Upper lobe of left lung (tissue), 6 donors: ENCODE data around the gene OTOG. TPM values are rescaled to one million over a fixed set of nuclear protein-coding genes. Genes with fewer than 3 reads are reported as not detected.

Experiments
- ATAC-seq, 2 donors: fragments of 200-7000 bp; cut with Tn5 transposase; one replicate each; pipeline ENCODE4 v1.9.1; 2022; ENCODE audit warnings: mild to moderate bottlenecking in 2 of 2, moderate library complexity in 2 of 2; ENCODE audit not compliant: low FRiP score in 2 of 2
- DNase-seq, 2 donors: peaks; one replicate each; pipeline ENCODE4 v3.0.0-alpha.2; 2019 to 2020
- H3K27ac ChIP-seq, 4 donors: fragments of 200-600 bp; sonication (generic); one replicate each; pipeline ENCODE4 v1.5.1; 2016 to 2019
- H3K27me3 ChIP-seq, 4 donors: fragments of 200-600 bp; sonication (generic); one replicate each; pipeline ENCODE4 v1.5.1; 2017 to 2019
- H3K36me3 ChIP-seq, 4 donors: fragments of 200-600 bp; sonication (generic); one replicate each; pipeline ENCODE4 v1.5.1; 2016 to 2019
- H3K4me1 ChIP-seq, 4 donors: fragments of 200-600 bp; sonication (generic); one replicate each; pipeline ENCODE4 v1.5.1; 2018 to 2019
- H3K4me3 ChIP-seq, 4 donors: fragments of 200-600 bp; sonication (generic); one replicate each; pipeline ENCODE4 v1.5.1; 2017 to 2019; ENCODE audit warnings: mild to moderate bottlenecking in 2 of 4, moderate library complexity in 1 of 4
- H3K9me3 ChIP-seq, 4 donors: fragments of 200-600 bp; sonication (generic); one replicate each; pipeline ENCODE4 v1.5.1; 2018 to 2019
- EP300 ChIP-seq, 4 donors: sonication (generic); formaldehyde crosslinking; IDR thresholded peaks; one replicate each; pipeline ENCODE4 v1.5.1; 2017; ENCODE audit warnings: antibody characterized with exemption in 4 of 4, control low read depth in 2 of 4
- POLR2A ChIP-seq, 4 donors: fragments of 450-650 bp; IDR thresholded peaks; one replicate each; pipeline ENCODE4 v1.5.1; 2016 to 2017; ENCODE audit warnings: antibody characterized with exemption in 4 of 4, mild to moderate bottlenecking in 2 of 4
- POLR2AphosphoS5 ChIP-seq, 2 donors: sonication (generic); formaldehyde crosslinking; IDR thresholded peaks; one replicate each; pipeline ENCODE4 v1.5.1; 2017; ENCODE audit warnings: antibody characterized with exemption in 2 of 2
- WGBS, 2 donors: methylation state at CpG; one replicate each; pipeline ENCODE4 v1.1.5; 2017 to 2018; 5-methylcytosine and 5-hydroxymethylcytosine counted together
- total RNA-seq, 6 donors: library from RNA; depleted of rRNA in 4 of 6; stranded (reverse); fragments of >200 nt in 4 of 6; gene quantifications; one replicate each; pipeline versions ENCODE4 v1.1.0 to v1.2.1, GENCODE V29; 2016 to 2021
- TF ChIP-seq, protein P1 (sequence below), 6 experiments: fragments of 450-650 bp in 4 of 6; fragments of 200-600 bp in 2 of 6; sonication (generic) in 2 of 6; IDR thresholded peaks; one replicate each; pipeline ENCODE4 v1.5.1; 2016 to 2019; ENCODE audit warnings: antibody characterized with exemption in 6 of 6
- donor health status: DM: no; HTN: no; CAD: no; lungs with moderate emphysema.
- donor health status: DM: no; HTN: yes; CAD: no; lungs with severe emphysema.

OTOG gene
- total RNA-seq, 6 donors from 2014 or later, result not detected

DNA sequence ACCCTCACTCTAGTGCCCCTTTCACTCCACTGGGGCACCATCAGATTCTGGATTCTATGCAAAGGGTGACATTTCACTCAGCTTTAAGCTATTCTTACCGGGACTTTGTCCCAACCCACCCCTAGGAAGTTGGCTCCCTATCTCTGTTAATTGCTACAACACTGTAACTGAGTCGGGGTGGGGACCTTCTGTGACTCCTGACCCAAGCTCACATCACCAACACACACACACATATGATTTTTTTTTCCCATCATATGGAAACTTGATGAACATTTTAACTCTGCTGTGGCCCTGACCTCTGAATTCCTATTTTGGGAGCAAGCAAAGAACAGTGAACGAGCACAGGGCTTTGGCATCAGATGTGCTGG lies 19.4 kb upstream of the OTOG start:
- no peak for ATAC-seq
- 85 to 86% methylated on average over 3 of the region's 3 CpGs for WGBS, 2 donors

DNA sequence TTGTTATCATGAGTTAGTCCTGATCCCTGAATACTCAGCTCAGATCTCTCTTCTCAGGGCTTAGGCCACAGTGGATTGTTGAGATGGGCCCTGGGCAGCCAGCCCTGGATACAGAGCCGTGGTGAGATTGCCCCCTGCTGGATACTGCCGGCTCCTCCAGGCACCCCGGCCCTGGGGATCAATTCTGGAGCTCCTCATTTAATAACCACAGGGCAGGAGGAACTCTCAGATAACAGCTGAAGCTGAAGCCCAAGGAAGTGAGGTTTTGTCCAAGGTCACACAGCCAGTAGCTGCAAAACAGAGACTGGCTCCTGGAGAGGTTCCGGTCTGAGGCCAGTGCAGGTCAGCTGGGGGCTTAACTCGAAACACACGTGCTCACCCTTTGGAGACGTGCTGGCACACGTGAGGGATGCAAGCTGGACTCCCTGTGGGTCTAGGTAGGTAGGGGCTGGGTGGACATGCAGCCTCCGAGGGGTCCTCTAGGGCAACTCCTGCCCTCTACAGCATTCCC lies 18.8 kb upstream of the OTOG start:
- Histone ChIP-seq H3K4me1 (no peaks in the 10 kb centered on the region), H3K27ac (no peak overlapping the region), H3K27me3 (no peaks in the 10 kb centered on the region), H3K36me3 (no peaks in the 10 kb centered on the region), H3K9me3 (no peaks in the 10 kb centered on the region), H3K4me3 (no peak overlapping the region)
- peak in 1 of 2 donors; percentile 67 for ATAC-seq
- no peak for TF ChIP-seq POLR2A (IDR thresholded peaks at IDR 0.05)
- TF ChIP-seq, protein P1, sequence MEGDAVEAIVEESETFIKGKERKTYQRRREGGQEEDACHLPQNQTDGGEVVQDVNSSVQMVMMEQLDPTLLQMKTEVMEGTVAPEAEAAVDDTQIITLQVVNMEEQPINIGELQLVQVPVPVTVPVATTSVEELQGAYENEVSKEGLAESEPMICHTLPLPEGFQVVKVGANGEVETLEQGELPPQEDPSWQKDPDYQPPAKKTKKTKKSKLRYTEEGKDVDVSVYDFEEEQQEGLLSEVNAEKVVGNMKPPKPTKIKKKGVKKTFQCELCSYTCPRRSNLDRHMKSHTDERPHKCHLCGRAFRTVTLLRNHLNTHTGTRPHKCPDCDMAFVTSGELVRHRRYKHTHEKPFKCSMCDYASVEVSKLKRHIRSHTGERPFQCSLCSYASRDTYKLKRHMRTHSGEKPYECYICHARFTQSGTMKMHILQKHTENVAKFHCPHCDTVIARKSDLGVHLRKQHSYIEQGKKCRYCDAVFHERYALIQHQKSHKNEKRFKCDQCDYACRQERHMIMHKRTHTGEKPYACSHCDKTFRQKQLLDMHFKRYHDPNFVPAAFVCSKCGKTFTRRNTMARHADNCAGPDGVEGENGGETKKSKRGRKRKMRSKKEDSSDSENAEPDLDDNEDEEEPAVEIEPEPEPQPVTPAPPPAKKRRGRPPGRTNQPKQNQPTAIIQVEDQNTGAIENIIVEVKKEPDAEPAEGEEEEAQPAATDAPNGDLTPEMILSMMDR (IDR thresholded peaks at IDR 0.05), result peak in 5 of 6 experiments; percentile 40 to 57 (median 51)
- 56 to 65% methylated on average over 6 to 9 of the region's 9 CpGs for WGBS, 2 donors
- peak; percentile 37 to 40 for DNase-seq

More for the DNA sequence above, 19.4 kb upstream of the OTOG start:
- TF ChIP-seq EP300 (IDR thresholded peaks at IDR 0.05), result no peak
- TF ChIP-seq POLR2A (IDR thresholded peaks at IDR 0.05), result no peak
- no peak for TF ChIP-seq POLR2AphosphoS5 (IDR thresholded peaks at IDR 0.05)
- TF ChIP-seq, protein P1 (IDR thresholded peaks at IDR 0.05), result no peak
- Histone ChIP-seq H3K4me3 (no peak overlapping the region), H3K9me3 (no peaks in the 10 kb centered on the region), H3K27ac (no peak overlapping the region), H3K4me1 (no peaks in the 10 kb centered on the region), H3K36me3 (no peaks in the 10 kb centered on the region), H3K27me3 (no peaks in the 10 kb centered on the region)
- DNase-seq, result no peak

DNA sequence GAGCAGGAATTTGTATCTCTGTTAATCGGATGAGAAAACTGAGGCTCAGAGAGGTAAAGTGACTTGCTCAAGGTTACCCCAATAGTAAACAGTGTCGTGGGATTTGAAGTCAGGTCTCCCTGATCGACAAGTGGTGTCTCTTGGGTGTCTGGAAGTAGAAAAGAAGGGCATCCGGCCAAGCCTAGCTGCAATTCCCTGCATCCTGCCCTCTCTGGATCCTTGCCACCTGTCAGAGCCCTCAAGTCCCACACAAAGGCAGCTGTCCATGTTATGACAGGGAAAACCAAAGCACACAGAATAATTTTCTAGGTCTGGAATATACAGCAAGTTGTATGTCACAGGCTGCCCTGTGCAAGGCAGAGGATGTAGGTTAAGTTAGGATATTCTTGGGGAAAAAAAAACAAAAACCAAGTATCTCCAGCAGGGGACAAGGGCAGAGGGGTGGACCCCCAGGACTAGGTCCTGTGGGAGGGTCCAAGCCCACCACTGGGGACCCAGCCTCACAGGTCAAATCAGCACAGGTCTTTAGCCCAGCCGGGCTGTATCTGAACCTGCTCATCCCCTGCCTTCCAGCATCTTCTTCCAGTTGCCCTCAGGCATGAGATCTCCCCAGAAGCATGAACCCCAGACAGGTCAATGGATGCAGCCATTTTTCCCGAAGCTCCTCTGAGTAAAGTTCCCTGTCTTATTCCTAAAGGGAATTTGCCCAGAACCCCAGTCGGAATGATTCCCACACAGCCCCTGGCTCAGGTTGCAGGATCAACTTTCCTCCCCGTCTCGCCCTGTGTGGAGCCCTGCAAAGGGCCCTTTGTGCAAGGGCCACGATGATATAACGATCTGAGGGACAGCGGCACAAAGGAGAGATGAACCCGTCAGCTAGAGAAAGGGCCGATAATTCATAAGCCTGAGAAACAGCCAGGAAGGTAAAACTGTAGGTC lies 17.9 kb upstream of the OTOG start:
- no peaks in the 10 kb centered on the region for H3K36me3 ChIP-seq
- no peak overlapping the region for H3K4me3 ChIP-seq
- 75 to 78% methylated on average over 13 to 14 of the region's 14 CpGs for WGBS, 2 donors
- ATAC-seq, result no peak
- DNase-seq, result no peak
- H3K9me3 ChIP-seq, result no peaks in the 10 kb centered on the region
- no peaks in the 10 kb centered on the region for H3K4me1 ChIP-seq
- H3K27me3 ChIP-seq, result no peaks in the 10 kb centered on the region
- H3K27ac ChIP-seq, result no peak overlapping the region
- TF ChIP-seq POLR2AphosphoS5 (IDR thresholded peaks at IDR 0.05) (no peak), EP300 (IDR thresholded peaks at IDR 0.05) (no peak), POLR2A (IDR thresholded peaks at IDR 0.05) (no peak)
- TF ChIP-seq, protein P1 (IDR thresholded peaks at IDR 0.05), result no peak

DNA sequence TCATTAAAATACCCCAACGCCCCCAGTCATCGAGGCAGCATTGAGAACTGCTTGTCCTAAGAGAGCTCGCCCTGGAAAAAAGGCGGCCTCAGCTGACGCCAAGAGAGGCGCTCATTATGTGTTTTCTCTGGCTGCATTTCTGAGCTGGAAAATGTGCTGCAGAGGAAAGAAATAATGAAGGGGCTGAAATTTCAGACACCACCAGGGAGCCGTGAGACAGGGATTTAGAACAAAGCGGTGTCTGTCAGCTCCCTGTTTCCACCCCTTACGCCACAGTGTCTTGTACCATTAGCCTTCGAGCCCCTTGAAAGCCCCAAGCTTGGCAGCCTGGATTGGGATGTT lies 17.2 kb upstream of the OTOG start:
- Histone ChIP-seq H3K4me1 (no peaks in the 10 kb centered on the region), H3K36me3 (no peaks in the 10 kb centered on the region), H3K9me3 (no peaks in the 10 kb centered on the region), H3K27ac (no peak overlapping the region), H3K27me3 (no peaks in the 10 kb centered on the region), H3K4me3 (no peak overlapping the region)
- WGBS, 2 donors, result 79% methylated on average over 10 of the region's 10 CpGs
- DNase-seq (no peak), ATAC-seq (no peak)
- TF ChIP-seq POLR2A (IDR thresholded peaks at IDR 0.05), result no peak
- TF ChIP-seq, protein P1 (IDR thresholded peaks at IDR 0.05), result no peak
- no peak for TF ChIP-seq POLR2AphosphoS5 (IDR thresholded peaks at IDR 0.05)
- no peak for TF ChIP-seq EP300 (IDR thresholded peaks at IDR 0.05)
